Endothelial cell of umbilical vein (primary cell): ENCODE measurements around the gene GGACT. TPM values are rescaled to one million over a fixed set of nuclear protein-coding genes. Genes with fewer than 3 reads are reported as not detected.

ENCODE experiments used
- BruUV-seq: library from RNA; stranded (reverse); fragments of 400-500 nt; replicated peaks from 2 replicates; lab custom pipeline; 2021; lab: Mats Ljungman, UMichigan
- CTCF ChIA-PET: fragments of 300-600, 350-600 bp; sonication (Branson Sonifier 250); formaldehyde crosslinking; loops from one replicate; lab custom pipeline; 2021; ENCODE audit warnings: antibody characterized with exemption, inconsistent platforms; lab: Charles Lee
- POLR2A ChIA-PET: fragments of 300-600, 350-600 bp; sonication (Branson Sonifier 250); formaldehyde crosslinking; loops from one replicate; lab custom pipeline; 2021; ENCODE audit warnings: antibody characterized with exemption, inconsistent platforms; lab: Charles Lee
- DNase-seq: peaks from one replicate; pipeline ENCODE4 v3.0.0-alpha.2; 2011; ENCODE audit warnings: low read depth, low spot score
- FAIRE-seq: peaks from 2 replicates; lab custom pipeline; 2011; peaks lifted over from hg19 to GRCh38; lab: Jason Lieb, UNC
- H2AFZ ChIP-seq: 2 replicates; pipeline ENCODE4 v1.6.0; 2012; ENCODE audit warnings: low read depth, low read length, control low read depth, inconsistent platforms
- H3K27ac ChIP-seq: 2 replicates; pipeline ENCODE4 v1.5.1; 2011; ENCODE audit warnings: low read depth, mild to moderate bottlenecking, control low read depth, low read length, moderate library complexity; ENCODE audit not compliant: insufficient read depth
- H3K27me3 ChIP-seq, 2 experiments: 2 replicates each; pipeline versions ENCODE4 v1.6.0 to v1.6.1; 2011; ENCODE audit warnings: low read length in 2 of 2, mixed read lengths in 1 of 2; ENCODE audit not compliant: control insufficient read depth in 2 of 2, insufficient read depth in 2 of 2
- H3K36me3 ChIP-seq, 2 experiments: 2 replicates in 1 of 2; 3 replicates in 1 of 2; pipeline ENCODE4 v1.5.1; 2011; ENCODE audit warnings: low read length in 2 of 2, mild to moderate bottlenecking in 1 of 2, moderate library complexity in 1 of 2; ENCODE audit not compliant: control insufficient read depth in 2 of 2, insufficient read depth in 2 of 2; ENCODE audit errors: extremely low read depth in 1 of 2
- H3K4me1 ChIP-seq: 3 replicates; pipeline ENCODE4 v1.5.1; 2011; ENCODE audit warnings: mild to moderate bottlenecking, low read length; ENCODE audit not compliant: control insufficient read depth, insufficient read depth; ENCODE audit errors: extremely low read depth
- H3K4me2 ChIP-seq: 2 replicates; pipeline ENCODE4 v1.6.1; 2011; ENCODE audit warnings: low read length, control low read depth, mixed read lengths; ENCODE audit not compliant: insufficient read depth
- H3K4me3 ChIP-seq, 3 experiments: fragments of 200-600 bp in 1 of 3; sonication (generic), shearing (Covaris generic) in 1 of 3; replicated peaks in 1 of 3; 2 replicates each; pipeline ENCODE4 v1.5.1; 2011 to 2016; ENCODE audit warnings: control low read depth in 3 of 3, low read length in 3 of 3, mild to moderate bottlenecking in 2 of 3, inconsistent platforms in 1 of 3, low read depth in 1 of 3, moderate library complexity in 1 of 3; ENCODE audit not compliant: insufficient read depth in 1 of 3
- H3K79me2 ChIP-seq: 2 replicates; pipeline ENCODE4 v1.6.0; 2012; ENCODE audit warnings: low read length, inconsistent platforms; ENCODE audit not compliant: control insufficient read depth, insufficient read depth
- H3K9ac ChIP-seq: replicated peaks from 2 replicates; pipeline ENCODE3; 2011; ENCODE audit warnings: low read length, control low read depth; ENCODE audit not compliant: insufficient read depth; ENCODE audit errors: extremely low read depth
- H3K9me1 ChIP-seq: replicated peaks from 3 replicates; pipeline ENCODE4 v1.6.0; 2011; ENCODE audit warnings: mild to moderate bottlenecking, low read length; ENCODE audit not compliant: control insufficient read depth, insufficient read depth; ENCODE audit errors: extremely low read depth
- H3K9me3 ChIP-seq: replicated peaks from 2 replicates; pipeline ENCODE4 v1.5.1; 2012; ENCODE audit warnings: low read length, inconsistent platforms; ENCODE audit not compliant: control insufficient read depth, insufficient read depth
- H4K20me1 ChIP-seq: replicated peaks from 2 replicates; pipeline ENCODE3; 2011; ENCODE audit warnings: mild to moderate bottlenecking, low read length; ENCODE audit not compliant: control insufficient read depth, insufficient read depth; ENCODE audit errors: extremely low read depth
- EZH2 ChIP-seq: IDR thresholded peaks from 2 replicates; pipeline ENCODE4 v1.6.1; 2012; ENCODE audit warnings: borderline replicate concordance, low read depth, mild to moderate bottlenecking, moderate library complexity, low read length, inconsistent platforms; ENCODE audit not compliant: severe bottlenecking
- FOS ChIP-seq: IDR thresholded peaks from 2 replicates; pipeline ENCODE4 v1.6.1; 2011; ENCODE audit warnings: mild to moderate bottlenecking, low read length, moderate library complexity, borderline replicate concordance; ENCODE audit not compliant: insufficient read depth
- GATA2 ChIP-seq: IDR thresholded peaks from 2 replicates; pipeline ENCODE4 v1.7.0; 2011; ENCODE audit warnings: low read depth, mild to moderate bottlenecking, moderate library complexity, mixed read lengths, low read length; ENCODE audit not compliant: insufficient read length, insufficient read depth
- JUN ChIP-seq: IDR thresholded peaks from 2 replicates; pipeline ENCODE4 v1.6.1; 2011; ENCODE audit warnings: borderline replicate concordance, low read depth; ENCODE audit not compliant: insufficient read length, insufficient read depth
- MYC ChIP-seq: IDR thresholded peaks from one replicate; pipeline ENCODE4 v1.6.1; 2011; ENCODE audit warnings: mild to moderate bottlenecking, low read depth, low read length
- POLR2A ChIP-seq: IDR thresholded peaks from 2 replicates; pipeline ENCODE4 v1.6.1; 2012; ENCODE audit warnings: low read depth, mild to moderate bottlenecking, control low read depth, low read length
- POLR2AphosphoS5 ChIP-seq: IDR thresholded peaks from 2 replicates; pipeline ENCODE4 v1.6.1; 2012; ENCODE audit warnings: low read depth, mild to moderate bottlenecking, control low read depth, low read length, moderate library complexity; ENCODE audit not compliant: insufficient read depth
- dilution Hi-C: fragments of 300-500 bp; cut with MboI; formaldehyde crosslinking; loops from one replicate; pipeline ENCODE4 v1.15.0; 2019; ENCODE audit warnings: low sequenced_read_pairs; ENCODE audit not compliant: extremely low pct_ligation_motif_present
- intact Hi-C: fragments of 100-400 bp; cut with micrococcal nuclease; formaldehyde crosslinking; loops from one replicate; pipeline ENCODE4 v1.10.0; 2022
- polyA plus RNA-seq, 4 experiments: library from polyadenylated mRNA; depleted of rRNA in 3 of 4; stranded (reverse) in 3 of 4; unstranded in 1 of 4; fragments of >200 nt; gene quantifications; 2 replicates each; pipeline versions ENCODE4 v1.2.1 to v1.2.3, GENCODE V29; 2011 to 2012; ENCODE audit warnings: missing spikeins in 1 of 4
- total RNA-seq: library from RNA; stranded (reverse); gene quantifications from 2 replicates; pipeline ENCODE4 v1.2.3, GENCODE V29; 2021
- TF ChIP-seq, protein P1 (sequence below), 2 donors: IDR thresholded peaks; 1 replicate in 1 of 2; 2 replicates in 1 of 2; pipeline ENCODE4 v1.5.1; 2011; ENCODE audit warnings: low read length in 2 of 2, mild to moderate bottlenecking in 2 of 2, moderate library complexity in 2 of 2, control low read depth in 1 of 2, inconsistent platforms in 1 of 2, low read depth in 1 of 2; ENCODE audit not compliant: insufficient read depth in 1 of 2; ENCODE audit errors: extremely low read depth in 1 of 2
- TF ChIP-seq, protein P2 (sequence below): IDR thresholded peaks from 2 replicates; pipeline ENCODE4 v1.6.1; 2011; ENCODE audit not compliant: insufficient read depth, insufficient read length

GGACT gene
- total and polyA plus RNA-seq, 2 donors (not counting 3 experiments of a cell fraction or from before 2014, with no cell fraction given) = 2.5 to 6.5 TPM

DNA sequence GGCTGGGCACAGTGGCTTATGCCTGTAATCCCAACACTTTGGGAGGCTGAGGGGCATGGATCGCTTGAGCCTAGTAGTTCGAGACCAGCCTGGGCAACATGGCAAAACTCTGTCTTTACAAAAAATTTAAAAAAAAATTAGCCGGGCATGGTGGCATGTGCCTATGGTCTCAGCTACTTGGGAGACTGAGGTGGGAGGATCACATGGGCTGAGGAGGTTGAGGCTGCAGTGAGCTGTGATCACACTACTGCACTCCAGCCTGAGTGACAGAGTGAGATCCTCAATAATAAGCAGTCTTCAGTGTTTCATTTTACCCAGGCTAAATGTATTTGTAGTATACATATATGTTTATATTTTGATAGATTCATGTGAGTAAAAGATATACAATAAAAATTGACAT is 85.0 kb downstream of the GGACT start:
- BruUV-seq = no TSS peak
- DNase-seq (no peak), FAIRE-seq (no peak)
- Histone ChIP-seq H3K9me1 (no peaks in the 10 kb centered on the region), H4K20me1 (no peaks in the 10 kb centered on the region), H3K4me3 (no peak overlapping the region), H3K9ac (no peak overlapping the region), H3K79me2 (no peaks in the 10 kb centered on the region), H3K9me3 (no peaks in the 10 kb centered on the region), H3K36me3 (no peaks in the 10 kb centered on the region), H3K27me3 (no peaks in the 10 kb centered on the region), H3K27ac (no peak overlapping the region), H3K4me1 (peaks cover 9% of the 10 kb centered on the region), H2AFZ (no peak overlapping the region), H3K4me2 (no peak overlapping the region)
- intact Hi-C loops (no loop called here), dilution Hi-C loops (no loop called here)
- ChIA-PET POLR2A (no interaction called here), CTCF (interaction anchor here (0.6 to 1.4 kb wide), 2 partner anchors 11 to 36 kb away, joined by 5 read pairs; no protein-coding TSS in a partner anchor)
- TF ChIP-seq POLR2AphosphoS5 = no peak
- no peak for TF ChIP-seq GATA2
- no peak for TF ChIP-seq FOS
- no peak for TF ChIP-seq POLR2A
- TF ChIP-seq, protein P1, sequence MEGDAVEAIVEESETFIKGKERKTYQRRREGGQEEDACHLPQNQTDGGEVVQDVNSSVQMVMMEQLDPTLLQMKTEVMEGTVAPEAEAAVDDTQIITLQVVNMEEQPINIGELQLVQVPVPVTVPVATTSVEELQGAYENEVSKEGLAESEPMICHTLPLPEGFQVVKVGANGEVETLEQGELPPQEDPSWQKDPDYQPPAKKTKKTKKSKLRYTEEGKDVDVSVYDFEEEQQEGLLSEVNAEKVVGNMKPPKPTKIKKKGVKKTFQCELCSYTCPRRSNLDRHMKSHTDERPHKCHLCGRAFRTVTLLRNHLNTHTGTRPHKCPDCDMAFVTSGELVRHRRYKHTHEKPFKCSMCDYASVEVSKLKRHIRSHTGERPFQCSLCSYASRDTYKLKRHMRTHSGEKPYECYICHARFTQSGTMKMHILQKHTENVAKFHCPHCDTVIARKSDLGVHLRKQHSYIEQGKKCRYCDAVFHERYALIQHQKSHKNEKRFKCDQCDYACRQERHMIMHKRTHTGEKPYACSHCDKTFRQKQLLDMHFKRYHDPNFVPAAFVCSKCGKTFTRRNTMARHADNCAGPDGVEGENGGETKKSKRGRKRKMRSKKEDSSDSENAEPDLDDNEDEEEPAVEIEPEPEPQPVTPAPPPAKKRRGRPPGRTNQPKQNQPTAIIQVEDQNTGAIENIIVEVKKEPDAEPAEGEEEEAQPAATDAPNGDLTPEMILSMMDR (IDR thresholded peaks at IDR 0.05; ENCODE audit: extremely low read depth in 1 of 2, insufficient read depth in 1 of 2, low read depth in 1 of 2, low read length in 2 of 2) = no peak
- TF ChIP-seq MYC = no peak
- TF ChIP-seq, protein P2, sequence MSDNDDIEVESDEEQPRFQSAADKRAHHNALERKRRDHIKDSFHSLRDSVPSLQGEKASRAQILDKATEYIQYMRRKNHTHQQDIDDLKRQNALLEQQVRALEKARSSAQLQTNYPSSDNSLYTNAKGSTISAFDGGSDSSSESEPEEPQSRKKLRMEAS = no peak
- no peak for TF ChIP-seq EZH2
- no peak for TF ChIP-seq JUN
